ENCODE results near the gene GPALPP1.
"Not testable (repeated sequence)": the region's sequence is repeated elsewhere in the genome, so short reads cannot be mapped to it uniquely, and the experiment has no call there.

GPALPP1 gene

GRCh38 chr13:45007823-45008222, 18.5 kb downstream of the GPALPP1 start:
- DNase-seq = no peak

GRCh38 chr13:45011198-45011597, 21.9 kb downstream of the GPALPP1 start:
- DNase-seq = no peak

GRCh38 chr13:45015300-45015699, 26.0 kb downstream of the GPALPP1 start:
- DNase-seq = no peak

GRCh38 chr13:45016792-45017425, 27.6 kb downstream of the GPALPP1 start:
- no peak for DNase-seq

- DNase-seq = not testable (repeated sequence)
Measured at GRCh38 chr13:45019981-45020380, 30.6 kb downstream of the GPALPP1 start.

- DNase-seq = no peak
Measured at GRCh38 chr13:45021250-45021649, 31.9 kb downstream of the GPALPP1 start.

GRCh38 chr13:45024847-45025246, 35.5 kb downstream of the GPALPP1 start:
- DNase-seq = no peak

GRCh38 chr13:45034342-45034741, 45.0 kb downstream of the GPALPP1 start:
- no peak for DNase-seq

GRCh38 chr13:45036206-45036605, 46.9 kb downstream of the GPALPP1 start:
- DNase-seq = no peak

- DNase-seq = no peak
Measured at GRCh38 chr13:45040173-45040572, 50.8 kb downstream of the GPALPP1 start.

- no peak for DNase-seq
Measured at GRCh38 chr13:45040622-45041021, 51.3 kb downstream of the GPALPP1 start.

- no peak for DNase-seq
Measured at GRCh38 chr13:45042539-45042938, 53.2 kb downstream of the GPALPP1 start.

- no peak for DNase-seq
Measured at GRCh38 chr13:45046445-45046844, 57.1 kb downstream of the GPALPP1 start.

GRCh38 chr13:45047394-45048310, 58.3 kb downstream of the GPALPP1 start:
- DNase-seq = no peak

GRCh38 chr13:45048890-45049407, 59.6 kb downstream of the GPALPP1 start:
- DNase-seq = no peak

- DNase-seq = no peak
Measured at GRCh38 chr13:45049478-45049877, 60.1 kb downstream of the GPALPP1 start.

- no peak for DNase-seq
Measured at GRCh38 chr13:45051315-45051714, 62.0 kb downstream of the GPALPP1 start.

- DNase-seq = no peak
Measured at GRCh38 chr13:45055198-45055901, 66.0 kb downstream of the GPALPP1 start.

- DNase-seq = no peak
Measured at GRCh38 chr13:45055902-45056648, 66.7 kb downstream of the GPALPP1 start.

GRCh38 chr13:45060062-45060461, 70.7 kb downstream of the GPALPP1 start:
- DNase-seq = no peak

GRCh38 chr13:45063261-45063860, 74.0 kb downstream of the GPALPP1 start:
- no peak for DNase-seq

GRCh38 chr13:45063889-45064288, 74.6 kb downstream of the GPALPP1 start:
- not testable (repeated sequence) for DNase-seq
